ENCODE results near the gene IGFL3.

GRCh38 chr19:46144756-46145155, 20.3 kb upstream of the IGFL3 start:
- TF ChIP-seq, protein P1, sequence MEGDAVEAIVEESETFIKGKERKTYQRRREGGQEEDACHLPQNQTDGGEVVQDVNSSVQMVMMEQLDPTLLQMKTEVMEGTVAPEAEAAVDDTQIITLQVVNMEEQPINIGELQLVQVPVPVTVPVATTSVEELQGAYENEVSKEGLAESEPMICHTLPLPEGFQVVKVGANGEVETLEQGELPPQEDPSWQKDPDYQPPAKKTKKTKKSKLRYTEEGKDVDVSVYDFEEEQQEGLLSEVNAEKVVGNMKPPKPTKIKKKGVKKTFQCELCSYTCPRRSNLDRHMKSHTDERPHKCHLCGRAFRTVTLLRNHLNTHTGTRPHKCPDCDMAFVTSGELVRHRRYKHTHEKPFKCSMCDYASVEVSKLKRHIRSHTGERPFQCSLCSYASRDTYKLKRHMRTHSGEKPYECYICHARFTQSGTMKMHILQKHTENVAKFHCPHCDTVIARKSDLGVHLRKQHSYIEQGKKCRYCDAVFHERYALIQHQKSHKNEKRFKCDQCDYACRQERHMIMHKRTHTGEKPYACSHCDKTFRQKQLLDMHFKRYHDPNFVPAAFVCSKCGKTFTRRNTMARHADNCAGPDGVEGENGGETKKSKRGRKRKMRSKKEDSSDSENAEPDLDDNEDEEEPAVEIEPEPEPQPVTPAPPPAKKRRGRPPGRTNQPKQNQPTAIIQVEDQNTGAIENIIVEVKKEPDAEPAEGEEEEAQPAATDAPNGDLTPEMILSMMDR (IDR thresholded peaks at IDR 0.05) = no peak
- TF ChIP-seq SOX15 (CRISPR knock-in tag; IDR thresholded peaks at IDR 0.05) = no peak
- TF ChIP-seq CBFB (CRISPR knock-in tag; IDR thresholded peaks at IDR 0.05; ENCODE audit: low read depth) = no peak

Measured in WTC11 (cell line).